Body of pancreas (tissue), 4 donors: ENCODE results near the gene CDHR3. TPM values are rescaled to one million over a fixed set of nuclear protein-coding genes. Genes with fewer than 3 reads are reported as not detected.

Experiments used
- ATAC-seq: fragments of 150-250 bp; one replicate; pipeline ENCODE4 v1.9.1; 2016
- DNase-seq, 4 donors: peaks; one replicate each; pipeline ENCODE4 v3.0.0-alpha.2; 2019
- H3K27ac ChIP-seq, 4 donors: fragments of 200-600 bp; sonication (generic); 1 replicate in 3 of 4; 2 replicates in 1 of 4; pipeline versions ENCODE4 v1.5.1 to v1.6.1; 2016 to 2019; ENCODE audit warnings: mild to moderate bottlenecking in 1 of 4, mixed read lengths in 1 of 4, moderate library complexity in 1 of 4
- H3K27me3 ChIP-seq, 2 donors: fragments of 200-600 bp; sonication (generic); one replicate each; pipeline ENCODE4 v1.6.0; 2016; ENCODE audit warnings: mild to moderate bottlenecking in 1 of 2
- H3K36me3 ChIP-seq, 2 donors: fragments of 200-600 bp; sonication (generic); replicated peaks in 1 of 2; 2 replicates each; pipeline ENCODE4 v1.5.1; 2016; ENCODE audit warnings: low read depth in 2 of 2; ENCODE audit not compliant: insufficient read depth in 1 of 2
- H3K4me1 ChIP-seq: fragments of 200-600 bp; sonication (generic); one replicate; pipeline ENCODE4 v1.6.0; 2016
- H3K4me3 ChIP-seq, 2 donors: fragments of 200-600 bp; sonication (generic); 1 replicate in 1 of 2; 2 replicates in 1 of 2; pipeline ENCODE4 v1.5.1; 2016 to 2019
- H3K9me3 ChIP-seq, 3 donors: fragments of 200-600 bp; sonication (generic); 1 replicate in 2 of 3; 2 replicates in 1 of 3; pipeline ENCODE4 v1.5.1; 2016
- POLR2A ChIP-seq, 3 donors: fragments of 450-650 bp; IDR thresholded peaks; one replicate each; pipeline ENCODE4 v1.6.1; 2016; ENCODE audit warnings: antibody characterized with exemption in 3 of 3, mild to moderate bottlenecking in 2 of 3
- WGBS, 2 donors: methylation state at CpG; one replicate each; pipeline ENCODE4 v1.1.5; 2017; 5-methylcytosine and 5-hydroxymethylcytosine counted together
- intact Hi-C: fragments of 100-400 bp; cut with DNase I; formaldehyde crosslinking; loops from one replicate; pipeline ENCODE4 v1.15.1; 2023
- total RNA-seq, 2 donors: library from RNA; depleted of rRNA; stranded (reverse); fragments of >200 nt; gene quantifications; one replicate each; pipeline ENCODE4 v1.1.0, GENCODE V29; 2016
- TF ChIP-seq, protein P1 (sequence below), 7 experiments: fragments of 450-650 bp in 4 of 7; fragments of 200-600 bp in 3 of 7; sonication (generic) in 3 of 7; IDR thresholded peaks; one replicate each; pipeline ENCODE4 v1.5.1; 2016 to 2019; ENCODE audit warnings: antibody characterized with exemption in 7 of 7

CDHR3 gene
- total RNA-seq, 2 donors from 2014 or later: 1.6 to 14.8 TPM

DNA sequence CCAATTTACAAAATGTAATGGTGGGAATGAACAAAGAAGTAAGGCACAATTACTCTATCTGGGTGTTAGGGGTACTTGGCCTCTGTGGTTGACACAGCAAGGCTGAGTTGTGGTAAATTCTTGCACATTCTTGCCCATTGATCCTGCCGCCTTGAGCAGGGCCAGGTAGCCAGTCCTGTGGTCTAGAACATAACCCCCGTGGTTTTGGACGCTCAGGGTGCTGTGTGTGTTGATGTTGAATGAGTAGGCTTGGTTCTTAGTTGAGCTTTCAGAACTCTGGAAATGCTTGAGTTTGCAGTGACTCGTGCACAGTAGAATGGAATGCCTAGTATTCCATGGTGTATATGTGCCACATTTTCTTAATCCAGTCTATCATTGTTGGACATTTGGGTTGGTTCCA, 42.3 kb upstream of the CDHR3 start:
- WGBS, 2 donors: 96 to 100% methylated on average over 4 of the region's 4 CpGs
- intact Hi-C loops: no loop called here
- ATAC-seq (no peak), DNase-seq (no peak)
- Histone ChIP-seq H3K27me3 (no peaks in the 10 kb centered on the region), H3K4me3 (no peak overlapping the region), H3K9me3 (no peaks in the 10 kb centered on the region), H3K4me1 (no peaks in the 10 kb centered on the region), H3K36me3 (no peaks in the 10 kb centered on the region), H3K27ac (no peak overlapping the region)
- TF ChIP-seq, protein P1, sequence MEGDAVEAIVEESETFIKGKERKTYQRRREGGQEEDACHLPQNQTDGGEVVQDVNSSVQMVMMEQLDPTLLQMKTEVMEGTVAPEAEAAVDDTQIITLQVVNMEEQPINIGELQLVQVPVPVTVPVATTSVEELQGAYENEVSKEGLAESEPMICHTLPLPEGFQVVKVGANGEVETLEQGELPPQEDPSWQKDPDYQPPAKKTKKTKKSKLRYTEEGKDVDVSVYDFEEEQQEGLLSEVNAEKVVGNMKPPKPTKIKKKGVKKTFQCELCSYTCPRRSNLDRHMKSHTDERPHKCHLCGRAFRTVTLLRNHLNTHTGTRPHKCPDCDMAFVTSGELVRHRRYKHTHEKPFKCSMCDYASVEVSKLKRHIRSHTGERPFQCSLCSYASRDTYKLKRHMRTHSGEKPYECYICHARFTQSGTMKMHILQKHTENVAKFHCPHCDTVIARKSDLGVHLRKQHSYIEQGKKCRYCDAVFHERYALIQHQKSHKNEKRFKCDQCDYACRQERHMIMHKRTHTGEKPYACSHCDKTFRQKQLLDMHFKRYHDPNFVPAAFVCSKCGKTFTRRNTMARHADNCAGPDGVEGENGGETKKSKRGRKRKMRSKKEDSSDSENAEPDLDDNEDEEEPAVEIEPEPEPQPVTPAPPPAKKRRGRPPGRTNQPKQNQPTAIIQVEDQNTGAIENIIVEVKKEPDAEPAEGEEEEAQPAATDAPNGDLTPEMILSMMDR (IDR thresholded peaks at IDR 0.05): no peak
- TF ChIP-seq POLR2A (IDR thresholded peaks at IDR 0.05): no peak

DNA sequence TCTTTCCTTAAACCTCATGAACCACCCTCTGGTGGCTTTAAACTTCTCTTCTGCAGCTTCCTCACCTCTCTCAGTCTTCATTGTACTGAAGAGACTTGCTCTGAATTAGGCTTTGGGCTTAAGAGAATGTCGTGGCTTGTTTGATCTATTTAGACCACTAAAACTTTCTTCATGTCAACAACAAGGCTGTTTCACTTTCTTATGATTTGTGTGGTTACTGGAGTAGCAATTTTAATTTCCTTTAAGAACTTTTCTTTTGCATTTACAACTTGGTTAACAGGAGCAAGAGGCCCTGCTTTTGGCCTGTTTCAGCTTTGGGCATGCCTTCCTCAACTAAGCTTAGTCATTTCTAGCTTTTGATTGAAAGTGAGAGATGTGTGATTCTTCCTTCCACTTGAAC, 38.1 kb upstream of the CDHR3 start:
- DNase-seq (no peak), ATAC-seq (no peak)
- no peak overlapping the region for H3K27ac ChIP-seq
- TF ChIP-seq, protein P1 (IDR thresholded peaks at IDR 0.05): no peak
- TF ChIP-seq POLR2A (IDR thresholded peaks at IDR 0.05): no peak
- WGBS, 2 donors: 89 to 92% methylated on average over 1 of the region's 1 CpG
- no peaks in the 10 kb centered on the region for H3K9me3 ChIP-seq
- H3K4me3 ChIP-seq: no peak overlapping the region
- no peaks in the 10 kb centered on the region for H3K4me1 ChIP-seq
- H3K36me3 ChIP-seq: no peaks in the 10 kb centered on the region
- H3K27me3 ChIP-seq: no peaks in the 10 kb centered on the region
- intact Hi-C loops: no loop called here

DNA sequence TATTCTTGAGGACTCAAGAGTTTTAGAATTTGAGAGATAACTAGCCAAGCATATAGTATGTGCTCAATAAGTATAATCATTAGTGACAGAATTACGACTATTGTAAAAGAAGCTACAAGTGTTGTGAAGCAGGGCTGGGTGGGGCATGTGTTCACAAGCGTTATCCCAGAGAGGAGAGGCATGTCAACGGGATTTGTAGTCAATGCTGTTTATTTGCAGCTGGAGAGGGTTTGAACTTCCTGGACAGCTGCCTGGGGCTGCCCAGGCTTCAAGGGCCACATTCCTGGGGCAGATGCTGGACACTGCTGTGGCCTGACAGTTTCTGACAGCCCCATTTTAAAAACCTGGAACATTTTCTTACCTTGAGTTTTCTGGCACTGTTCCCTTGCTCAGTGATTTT, 36.9 kb upstream of the CDHR3 start:
- ATAC-seq (no peak), DNase-seq (no peak)
- 73 to 90% methylated on average over 3 of the region's 3 CpGs for WGBS, 2 donors
- Histone ChIP-seq H3K4me1 (no peaks in the 10 kb centered on the region), H3K4me3 (no peak overlapping the region), H3K27ac (no peak overlapping the region), H3K36me3 (no peaks in the 10 kb centered on the region), H3K9me3 (no peaks in the 10 kb centered on the region), H3K27me3 (no peaks in the 10 kb centered on the region)
- no peak for TF ChIP-seq POLR2A (IDR thresholded peaks at IDR 0.05)
- TF ChIP-seq, protein P1 (IDR thresholded peaks at IDR 0.05): no peak
- intact Hi-C loops: no loop called here

DNA sequence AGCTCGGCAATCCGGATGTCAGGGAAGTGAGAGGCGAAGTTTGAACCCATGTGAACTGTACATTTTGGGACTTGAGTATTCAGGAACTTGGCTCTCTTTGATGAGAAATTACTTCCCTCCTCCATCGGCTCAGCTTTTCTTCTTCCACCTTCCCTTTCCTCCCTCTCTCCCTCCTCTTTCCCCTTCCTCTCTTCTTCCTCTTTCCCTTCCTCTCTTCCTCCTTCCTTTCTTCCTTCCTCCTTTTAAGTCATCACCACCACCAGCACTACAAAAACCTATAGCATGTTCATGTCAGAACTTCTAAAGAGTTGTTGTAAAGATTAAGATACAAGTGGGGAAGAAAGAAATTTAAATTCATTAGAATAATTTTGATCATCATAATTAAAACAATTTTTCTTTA, 31.9 kb upstream of the CDHR3 start:
- ATAC-seq (no peak), DNase-seq (no peak)
- Histone ChIP-seq H3K9me3 (no peaks in the 10 kb centered on the region), H3K36me3 (no peaks in the 10 kb centered on the region), H3K27me3 (no peaks in the 10 kb centered on the region), H3K27ac (no peak overlapping the region), H3K4me3 (no peak overlapping the region), H3K4me1 (peaks cover 14% of the 10 kb centered on the region)
- intact Hi-C loops: no loop called here
- TF ChIP-seq POLR2A (IDR thresholded peaks at IDR 0.05): no peak
- TF ChIP-seq, protein P1 (IDR thresholded peaks at IDR 0.05): no peak
- 53 to 54% methylated on average over 4 of the region's 4 CpGs for WGBS, 2 donors

DNA sequence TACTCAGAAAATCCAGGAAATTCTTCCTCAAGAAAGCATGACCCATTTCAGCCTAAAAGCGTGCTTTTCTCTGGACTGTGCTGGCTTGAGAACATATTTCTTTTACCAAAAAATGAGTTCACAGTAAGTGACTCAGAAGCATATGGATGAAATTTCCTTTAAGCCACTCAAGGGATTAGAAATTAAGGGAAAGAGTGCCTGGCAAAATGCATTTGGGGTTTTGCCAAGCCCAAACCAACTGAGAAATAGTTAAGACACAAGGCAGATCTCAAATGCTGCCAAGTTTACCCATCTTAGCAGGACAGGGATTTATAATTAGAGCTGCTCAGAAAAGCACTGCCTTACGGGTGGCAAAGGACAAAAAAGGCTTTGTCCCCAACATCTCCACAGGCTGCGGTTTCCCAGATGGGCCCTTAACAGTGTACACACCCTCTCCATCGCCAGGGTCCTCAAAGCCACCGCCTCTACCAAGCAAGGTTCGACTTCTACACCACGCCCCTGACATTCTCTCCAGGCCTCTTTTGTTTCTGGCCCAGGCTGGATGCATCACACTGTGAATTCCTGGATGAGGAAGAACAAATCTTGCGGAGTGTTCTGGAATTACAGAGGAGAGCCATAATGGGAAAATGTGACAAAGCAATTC, 30.1 kb upstream of the CDHR3 start:
- TF ChIP-seq, protein P1 (IDR thresholded peaks at IDR 0.05): no peak
- TF ChIP-seq POLR2A (IDR thresholded peaks at IDR 0.05): no peak
- no peak for ATAC-seq
- H3K27me3 ChIP-seq: no peaks in the 10 kb centered on the region
- 80 to 86% methylated on average over 8 of the region's 8 CpGs for WGBS, 2 donors
- peaks cover 14% of the 10 kb centered on the region for H3K4me1 ChIP-seq
- H3K4me3 ChIP-seq: no peak overlapping the region
- no peak for DNase-seq
- no peaks in the 10 kb centered on the region for H3K9me3 ChIP-seq
- no peaks in the 10 kb centered on the region for H3K36me3 ChIP-seq
- intact Hi-C loops: no loop called here
- no peak overlapping the region for H3K27ac ChIP-seq
